RWPE1 (cell line): ENCODE measurements around the gene CCDC6.
"Not testable (repeated sequence)": the region's sequence is repeated elsewhere in the genome, so short reads cannot be mapped to it uniquely, and the experiment has no call there.

Experiments used
- CTCF ChIA-PET: fragments of 350-600 bp; sonication (Branson Sonifier 250); formaldehyde crosslinking; extraction: SDS; loops from one replicate; lab custom pipeline; 2021; lab: Yijun Ruan, JAX
- POLR2A ChIA-PET: fragments of 400-600 bp; formaldehyde crosslinking; extraction: SDS; loops from one replicate; lab custom pipeline; 2020; ENCODE audit warnings: antibody characterized with exemption; ENCODE audit not compliant: low non-redundant PET; lab: Yijun Ruan, JAX
- DNase-seq: peaks from one replicate; pipeline ENCODE4 v3.0.0; 2012; ENCODE audit warnings: low spot score
- H3K27ac ChIP-seq: fragments of 450-650 bp; 2 replicates; pipeline ENCODE4 v1.5.1; 2017
- TF ChIP-seq, protein P1 (sequence below): fragments of 450-650 bp; conservative IDR thresholded peaks from 2 replicates; pipeline ENCODE4 v1.5.1; 2017; ENCODE audit warnings: low read depth, mild to moderate bottlenecking

CCDC6 gene

DNA sequence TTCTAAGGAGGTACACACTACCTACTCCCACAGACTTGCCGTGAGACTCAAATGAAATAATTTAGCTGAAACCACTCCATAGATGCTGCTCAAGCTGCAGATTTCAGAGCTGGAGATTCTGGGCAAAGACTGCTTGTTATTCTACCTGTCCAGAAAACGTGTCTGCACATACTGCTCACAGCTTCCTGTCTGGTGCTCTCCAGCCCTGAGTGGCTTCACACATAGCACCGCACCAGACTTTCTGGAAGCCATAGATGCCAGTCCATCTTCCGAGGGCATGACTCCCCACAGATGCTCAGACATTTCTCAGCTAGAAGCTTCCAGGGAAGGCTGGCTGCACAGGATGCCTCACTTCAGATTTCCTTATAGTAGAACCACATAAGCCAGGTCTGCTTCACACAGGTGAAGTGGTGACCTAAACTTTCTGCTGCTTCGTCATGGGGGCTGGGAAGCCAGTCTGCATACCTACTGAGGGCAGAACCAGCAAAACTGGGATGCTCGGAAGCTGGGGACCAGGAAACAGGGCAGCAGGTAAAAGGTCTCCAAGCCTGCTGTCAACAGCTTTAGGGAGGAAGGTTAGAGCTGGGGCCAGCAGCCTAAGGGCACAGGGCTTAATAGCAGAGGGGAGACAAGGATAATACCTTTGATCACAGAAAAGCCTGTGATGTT, 18.2 kb downstream of the CCDC6 start:
- no peak overlapping the region for H3K27ac ChIP-seq
- no peak for DNase-seq
- TF ChIP-seq, protein P1, sequence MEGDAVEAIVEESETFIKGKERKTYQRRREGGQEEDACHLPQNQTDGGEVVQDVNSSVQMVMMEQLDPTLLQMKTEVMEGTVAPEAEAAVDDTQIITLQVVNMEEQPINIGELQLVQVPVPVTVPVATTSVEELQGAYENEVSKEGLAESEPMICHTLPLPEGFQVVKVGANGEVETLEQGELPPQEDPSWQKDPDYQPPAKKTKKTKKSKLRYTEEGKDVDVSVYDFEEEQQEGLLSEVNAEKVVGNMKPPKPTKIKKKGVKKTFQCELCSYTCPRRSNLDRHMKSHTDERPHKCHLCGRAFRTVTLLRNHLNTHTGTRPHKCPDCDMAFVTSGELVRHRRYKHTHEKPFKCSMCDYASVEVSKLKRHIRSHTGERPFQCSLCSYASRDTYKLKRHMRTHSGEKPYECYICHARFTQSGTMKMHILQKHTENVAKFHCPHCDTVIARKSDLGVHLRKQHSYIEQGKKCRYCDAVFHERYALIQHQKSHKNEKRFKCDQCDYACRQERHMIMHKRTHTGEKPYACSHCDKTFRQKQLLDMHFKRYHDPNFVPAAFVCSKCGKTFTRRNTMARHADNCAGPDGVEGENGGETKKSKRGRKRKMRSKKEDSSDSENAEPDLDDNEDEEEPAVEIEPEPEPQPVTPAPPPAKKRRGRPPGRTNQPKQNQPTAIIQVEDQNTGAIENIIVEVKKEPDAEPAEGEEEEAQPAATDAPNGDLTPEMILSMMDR = no peak
- POLR2A ChIA-PET = no interaction called here
- CTCF ChIA-PET = no interaction called here

DNA sequence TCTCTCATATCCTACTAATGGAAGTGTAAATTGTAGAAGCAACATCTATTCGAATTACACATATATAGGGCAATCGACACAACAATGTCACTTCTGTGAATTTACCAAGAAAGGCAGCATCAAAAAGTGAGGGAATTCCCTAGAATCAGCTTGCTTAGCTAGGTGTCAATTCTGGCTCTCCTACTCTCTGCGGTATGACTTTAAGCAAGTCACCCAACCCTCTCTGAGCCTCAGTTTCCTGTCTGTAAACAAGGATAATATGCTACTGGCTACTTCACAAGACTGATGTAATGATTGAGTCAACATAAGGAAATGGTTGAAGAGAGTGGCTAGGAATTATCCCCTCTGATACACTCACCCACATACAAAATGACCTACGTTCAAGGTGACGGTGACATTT, 19.4 kb downstream of the CCDC6 start:
- TF ChIP-seq, protein P1 = no peak
- DNase-seq = no peak
- ChIA-PET POLR2A (no interaction called here), CTCF (no interaction called here)
- no peak overlapping the region for H3K27ac ChIP-seq

DNA sequence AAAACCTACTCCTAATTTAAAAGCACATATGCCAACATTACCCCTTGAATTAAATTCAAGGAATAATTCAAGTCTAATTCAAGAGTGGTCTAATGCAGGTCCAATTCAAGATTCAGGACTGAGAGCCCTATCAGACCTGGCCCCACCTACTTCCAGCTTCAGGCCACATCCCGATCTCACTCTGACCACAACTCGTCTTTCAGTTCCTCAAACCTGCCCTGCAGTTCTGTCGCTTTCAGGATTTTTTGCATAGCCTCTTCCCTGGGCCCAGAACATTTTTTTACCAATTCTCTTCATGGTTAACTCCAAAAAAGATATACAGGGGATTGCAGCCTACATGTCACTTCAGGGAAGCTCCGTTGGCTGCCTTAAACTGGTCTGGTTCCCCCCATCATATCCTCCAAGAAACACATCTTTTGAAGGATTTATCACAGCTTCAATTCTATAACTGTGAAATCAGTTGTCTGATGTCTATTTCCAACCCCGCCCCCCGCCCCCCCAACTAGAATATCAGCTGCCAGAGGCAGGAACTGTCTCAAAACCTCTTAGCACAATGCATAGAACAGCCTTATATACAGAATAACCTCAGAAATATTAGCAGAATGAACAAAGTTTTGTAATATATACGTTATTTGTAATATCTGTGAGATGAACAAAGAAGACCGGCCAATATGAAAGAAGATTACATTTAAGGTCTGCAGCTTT, 20.8 kb downstream of the CCDC6 start:
- H3K27ac ChIP-seq = no peak overlapping the region
- CTCF ChIA-PET = interaction anchor here (0.6 kb wide), 1 partner anchor 183 kb away, joined by 5 read pairs; no protein-coding TSS in a partner anchor
- no peak for DNase-seq
- POLR2A ChIA-PET = no interaction called here
- TF ChIP-seq, protein P1 = no peak

DNA sequence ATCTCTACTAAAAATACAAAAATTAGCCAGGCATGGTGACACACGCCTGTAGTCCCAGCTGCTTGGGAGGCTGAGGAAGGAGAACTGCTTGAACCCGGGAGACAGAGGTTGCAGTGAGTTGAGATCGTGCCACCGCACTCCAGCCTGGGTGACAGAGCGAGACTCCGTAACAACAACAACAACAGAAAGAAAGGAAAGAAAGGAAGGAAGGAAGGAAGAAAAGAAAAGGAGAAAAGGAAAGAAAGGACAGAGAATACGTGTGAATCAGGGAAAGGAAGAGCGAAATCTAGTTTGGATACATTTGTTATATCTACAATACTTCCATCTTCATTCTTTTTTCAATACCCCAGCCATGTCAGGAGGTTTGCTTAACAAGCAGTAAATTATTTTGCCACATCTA, 21.5 kb downstream of the CCDC6 start:
- DNase-seq, H3K27ac ChIP-seq, POLR2A ChIA-PET: not testable (repeated sequence)
- CTCF ChIA-PET = interaction anchor here (0.6 kb wide), 1 partner anchor 59 kb away, joined by 9 read pairs; no protein-coding TSS in a partner anchor

DNA sequence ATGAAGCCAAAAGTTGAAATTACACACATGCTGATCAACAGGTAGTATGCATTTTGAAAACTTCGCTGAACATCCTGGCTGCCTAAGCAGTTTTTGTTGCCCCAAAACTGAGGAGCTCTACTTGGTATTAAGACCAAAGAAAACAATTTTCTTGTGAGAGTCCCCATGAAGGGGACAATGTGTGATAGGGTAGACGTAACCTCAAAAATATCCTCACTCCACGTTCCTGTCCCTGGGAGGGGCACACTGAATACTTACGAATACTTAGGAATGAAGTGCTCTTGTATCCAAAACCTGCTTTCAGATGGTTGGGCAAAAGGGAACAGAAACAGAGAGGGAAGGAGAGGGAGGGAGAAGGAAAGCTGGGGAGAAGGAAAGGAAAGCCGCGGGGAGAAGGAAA, 24.7 kb downstream of the CCDC6 start:
- CTCF ChIA-PET = no interaction called here

DNA sequence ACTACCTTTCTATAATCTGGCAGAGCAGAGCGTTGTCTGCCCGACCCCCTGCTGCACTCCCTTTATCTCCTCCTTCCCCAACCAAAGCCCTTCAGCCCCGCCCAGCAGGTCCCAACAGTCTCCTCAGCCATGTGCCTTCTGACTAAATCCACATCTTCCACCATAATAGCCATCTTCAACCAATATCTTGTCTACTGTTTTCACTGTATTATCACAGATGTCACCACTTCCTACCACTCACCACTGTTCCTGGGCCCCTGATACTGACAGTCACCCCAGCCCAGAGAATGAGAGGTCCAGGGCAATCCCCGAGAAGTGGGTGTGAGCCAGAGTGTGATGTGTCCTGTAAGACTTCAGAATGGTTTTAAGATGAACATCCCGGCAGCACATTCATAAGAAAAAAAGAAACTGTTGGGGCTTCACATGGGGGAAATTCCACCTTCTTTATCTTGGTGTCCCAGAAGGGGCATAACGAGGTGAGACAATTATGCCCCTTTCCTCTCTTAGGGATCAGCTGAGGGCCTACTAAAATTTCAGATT, 25.3 kb downstream of the CCDC6 start:
- ChIA-PET POLR2A (no interaction called here), CTCF (no interaction called here)

More for the DNA sequence above, 24.7 kb downstream of the CCDC6 start:
- H3K27ac ChIP-seq = no peak overlapping the region
- POLR2A ChIA-PET = no interaction called here
- TF ChIP-seq, protein P1 = no peak
- DNase-seq = no peak

More for the DNA sequence above, 25.3 kb downstream of the CCDC6 start:
- TF ChIP-seq, protein P1 = no peak
- no peak for DNase-seq
- H3K27ac ChIP-seq = no peak overlapping the region
